Esophagus (tissue), 2 donors: ENCODE data around the gene GNB2. TPM values are rescaled to one million over a fixed set of nuclear protein-coding genes. Genes with fewer than 3 reads are reported as not detected.
A peak's percentile ranks its signal among the peaks of the same experiment; 100 is the strongest.
"Not testable (repeated sequence)": the region's sequence is repeated elsewhere in the genome, so short reads cannot be mapped to it uniquely, and the experiment has no call there.

Experiments
- H3K27ac ChIP-seq, 2 donors: one replicate each; pipeline ENCODE4 v1.5.1; 2013; ENCODE audit warnings: low read depth in 2 of 2, mild to moderate bottlenecking in 2 of 2, inconsistent platforms in 1 of 2, low read length in 1 of 2, moderate library complexity in 1 of 2
- H3K27me3 ChIP-seq, 2 donors: one replicate each; pipeline ENCODE4 v1.6.1; 2013; ENCODE audit warnings: low read length in 2 of 2, control low read depth in 1 of 2, mild to moderate bottlenecking in 1 of 2; ENCODE audit not compliant: insufficient read depth in 2 of 2, control insufficient read depth in 1 of 2
- H3K36me3 ChIP-seq, 2 donors: one replicate each; pipeline ENCODE4 v1.6.1; 2013; ENCODE audit warnings: low read length in 1 of 2; ENCODE audit not compliant: control insufficient read depth in 2 of 2, insufficient read depth in 2 of 2
- H3K4me1 ChIP-seq, 2 donors: one replicate each; pipeline ENCODE4 v1.6.1; 2013; ENCODE audit warnings: low read length in 1 of 2; ENCODE audit not compliant: control insufficient read depth in 2 of 2, insufficient read depth in 2 of 2
- H3K4me3 ChIP-seq, 2 donors: one replicate each; pipeline ENCODE4 v1.5.1; 2013; ENCODE audit warnings: low read length in 2 of 2, mild to moderate bottlenecking in 2 of 2, low read depth in 1 of 2, moderate library complexity in 1 of 2
- H3K9me3 ChIP-seq, 2 donors: one replicate each; pipeline ENCODE4 v1.6.1; 2013; ENCODE audit warnings: mild to moderate bottlenecking in 2 of 2, low read depth in 1 of 2, low read length in 1 of 2, moderate library complexity in 1 of 2; ENCODE audit not compliant: control insufficient read depth in 2 of 2, insufficient read depth in 1 of 2
- WGBS, 2 donors: extraction: QIAGEN DNeasy Blood & Tissue Kit; methylation state at CpG; one replicate each; pipeline ENCODE4 v1.1.7; 2013; 5-methylcytosine and 5-hydroxymethylcytosine counted together
- polyA plus RNA-seq, 2 donors: library from polyadenylated mRNA; stranded (reverse); fragments of 200-250 nt; gene quantifications; one replicate each; pipeline ENCODE4 v1.2.3, GENCODE V29; 2013
- donor health status: healthy with polysubstance abuse.
- donor health status: Bipolar disorder and iron deficiency.

GNB2 gene
- polyA plus RNA-seq, 2 donors, result 147 to 284 TPM

DNA sequence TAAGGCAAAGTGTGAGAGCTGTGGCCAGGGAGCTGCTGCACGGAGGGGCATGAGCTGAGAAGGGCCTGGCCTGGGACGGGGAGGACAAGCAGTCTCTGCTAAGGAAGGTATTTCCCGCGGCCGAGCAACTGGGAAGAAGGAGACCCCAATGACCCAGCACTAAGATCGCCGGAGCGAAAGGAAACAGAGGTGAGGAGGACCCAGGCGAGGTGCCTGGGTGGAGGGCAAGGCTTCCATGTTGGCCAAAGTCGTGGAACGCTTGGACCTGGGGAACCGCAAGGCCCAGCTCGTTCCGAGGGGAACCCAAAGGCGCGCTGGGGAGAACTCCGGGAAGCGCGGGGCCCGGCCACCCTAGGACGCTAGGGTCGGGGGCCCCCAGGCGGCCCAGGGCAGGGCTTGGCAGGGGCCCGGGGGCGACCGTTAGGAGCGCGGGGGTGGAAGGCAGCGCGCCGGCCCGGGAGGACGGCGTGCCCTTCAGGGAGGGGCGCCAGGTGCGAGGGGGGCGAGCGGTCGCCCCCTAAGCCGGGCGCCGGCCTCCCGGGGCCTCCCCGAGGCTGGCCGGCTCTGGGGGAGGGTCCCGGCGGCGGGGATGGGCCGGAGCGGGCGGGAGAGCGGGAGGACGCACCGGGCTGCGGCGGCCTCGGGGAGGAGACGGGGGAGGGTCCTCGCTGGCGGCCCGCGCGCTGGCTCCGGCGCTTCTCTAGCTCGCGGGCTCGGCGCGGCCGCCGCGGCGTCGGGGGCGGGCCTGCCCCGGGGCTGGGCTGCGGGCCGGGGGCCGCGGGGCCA, 20.0 kb downstream of the GNB2 start:
- Histone ChIP-seq H3K36me3 (peaks cover 0 to 11% of the 10 kb centered on the region in 2 donors), H3K27me3 (no peaks in the 10 kb centered on the region), H3K4me1 (peaks cover 0 to 18% of the 10 kb centered on the region in 2 donors), H3K27ac (peak overlapping the region; percentile 73 to 81), H3K9me3 (no peaks in the 10 kb centered on the region), H3K4me3 (peak overlapping the region; percentile 68 to 93)
- WGBS, 2 donors, result 0 to 1% methylated on average over 53 to 81 of the region's 81 CpGs

DNA sequence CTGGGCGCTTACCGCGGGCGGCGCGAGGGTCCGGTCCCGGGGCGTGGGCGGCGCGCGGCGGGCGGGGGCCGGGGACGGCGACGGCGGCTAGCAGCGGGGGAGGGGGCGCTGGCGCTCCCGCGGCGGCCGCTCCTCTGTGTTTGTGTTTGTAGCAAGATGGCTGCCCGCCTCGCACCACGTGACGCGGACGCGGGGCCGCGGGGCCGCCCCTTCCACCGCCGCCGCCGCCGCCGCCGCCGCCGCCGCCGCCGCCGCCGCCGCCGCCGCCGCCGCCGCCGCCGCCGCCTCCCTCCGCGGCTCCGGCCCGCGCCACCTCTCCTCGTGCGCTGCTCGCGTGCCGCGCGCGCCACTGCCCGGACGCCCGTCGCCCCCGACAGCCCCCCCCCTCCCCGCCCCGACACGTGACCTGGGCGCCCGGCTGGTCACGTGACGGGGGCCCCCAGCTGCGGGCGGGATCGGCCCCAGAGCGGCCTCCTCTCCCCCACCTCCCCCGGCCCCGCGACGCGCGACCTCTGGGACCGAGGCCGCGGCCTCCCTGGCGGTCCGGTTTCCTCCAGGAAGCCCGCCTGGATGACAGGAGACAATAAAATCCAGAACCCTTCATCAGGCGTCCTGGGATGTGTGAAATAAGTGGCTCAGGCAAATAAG, 20.7 kb downstream of the GNB2 start, which contains the start of gene GIGYF1:
Gene GIGYF1, minus strand, starts transcription at position 153 of the 648 bp plus-strand sequence. CDS start 6,012 bp downstream, outside the sequence.
- Histone ChIP-seq H3K27me3 (no peaks in the 10 kb centered on the region), H3K36me3 (peaks cover 0 to 9% of the 10 kb centered on the region in 2 donors), H3K9me3 (no peaks in the 10 kb centered on the region), H3K27ac (peak within 1 kb of the TSS; percentile 73 to 81), H3K4me3 (peak within 1 kb of the TSS; percentile 68 to 93), H3K4me1 (peaks cover 0 to 18% of the 10 kb centered on the region in 2 donors)
- 0 to 1% methylated on average over 20 to 78 of the region's 102 CpGs for WGBS, 2 donors

DNA sequence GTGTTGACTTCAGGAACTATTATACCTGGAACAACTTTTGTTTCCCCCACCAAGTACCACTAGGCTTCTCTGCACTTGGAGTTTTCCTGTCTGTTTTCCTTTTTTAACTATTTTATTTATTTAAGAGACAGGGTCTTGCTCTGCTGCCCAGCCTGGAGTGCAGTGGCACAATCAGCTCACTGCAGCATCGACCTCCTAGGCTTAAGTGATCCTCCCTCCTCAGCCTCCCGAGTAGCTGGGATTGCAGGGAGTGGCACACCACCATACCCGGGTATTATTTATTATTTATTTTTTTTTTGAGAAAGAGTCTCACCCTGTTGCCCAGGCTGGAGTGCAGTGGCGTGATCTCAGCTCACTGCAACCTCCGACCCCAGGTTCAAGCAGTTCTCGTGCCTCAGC, 22.6 kb downstream of the GNB2 start:
- no peaks in the 10 kb centered on the region for H3K27me3 ChIP-seq
- peaks cover 0 to 13% of the 10 kb centered on the region in 2 donors for H3K4me1 ChIP-seq
- H3K4me3 ChIP-seq, result no peak overlapping the region
- H3K9me3 ChIP-seq, result no peaks in the 10 kb centered on the region
- 80 to 84% methylated on average over 6 of the region's 6 CpGs for WGBS, 2 donors
- peaks cover 0 to 1% of the 10 kb centered on the region in 2 donors for H3K36me3 ChIP-seq
- no peak overlapping the region for H3K27ac ChIP-seq

DNA sequence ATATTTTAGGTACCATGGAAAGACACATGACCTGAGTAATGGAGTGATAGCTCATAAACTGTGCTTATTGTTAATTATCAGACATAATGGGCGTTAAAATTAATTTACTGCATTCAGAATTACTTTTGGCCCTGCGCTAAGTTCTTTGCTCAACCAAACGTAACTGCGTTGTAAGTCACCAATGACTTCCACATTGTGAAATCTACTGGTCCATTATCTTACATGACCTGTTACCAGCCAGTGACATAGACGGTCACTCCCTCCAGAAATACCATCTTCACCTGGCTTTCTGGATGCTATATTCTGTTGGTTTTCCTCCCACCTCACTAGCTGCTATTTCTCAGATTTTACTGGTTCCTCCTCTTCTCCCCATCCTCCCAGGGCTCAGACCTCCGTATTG, 25.5 kb downstream of the GNB2 start:
- Histone ChIP-seq H3K4me1 (no peaks in the 10 kb centered on the region), H3K4me3 (no peak overlapping the region), H3K27ac (no peak overlapping the region), H3K27me3 (no peaks in the 10 kb centered on the region), H3K36me3 (no peaks in the 10 kb centered on the region), H3K9me3 (no peaks in the 10 kb centered on the region)
- WGBS, 2 donors, result 69 to 71% methylated on average over 6 of the region's 6 CpGs

DNA sequence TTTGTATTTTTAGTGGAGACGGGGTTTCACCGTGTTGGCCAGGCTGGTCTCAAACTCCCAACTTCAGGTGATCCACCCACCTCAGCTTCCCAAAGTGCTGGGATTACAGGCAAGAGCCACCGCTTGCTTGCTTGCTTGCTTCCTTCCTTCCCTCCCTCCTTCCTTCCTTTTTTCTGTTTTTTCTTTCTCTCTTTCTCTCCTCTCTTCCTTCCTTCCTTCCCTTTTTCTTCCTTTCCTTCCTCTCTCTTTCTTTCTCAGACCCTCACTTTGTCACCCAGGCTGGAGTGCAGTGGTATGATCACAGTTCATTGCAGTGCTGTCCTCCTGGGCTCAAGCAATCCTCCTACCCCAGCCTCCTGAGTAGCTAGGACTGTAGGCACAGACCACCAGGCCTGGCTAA, 27.5 kb downstream of the GNB2 start:
- H3K4me3 ChIP-seq, H3K27ac ChIP-seq, H3K9me3 ChIP-seq, H3K4me1 ChIP-seq, H3K27me3 ChIP-seq, H3K36me3 ChIP-seq: not testable (repeated sequence)
- WGBS, 2 donors, result 46 to 48% methylated on average over 3 of the region's 3 CpGs

DNA sequence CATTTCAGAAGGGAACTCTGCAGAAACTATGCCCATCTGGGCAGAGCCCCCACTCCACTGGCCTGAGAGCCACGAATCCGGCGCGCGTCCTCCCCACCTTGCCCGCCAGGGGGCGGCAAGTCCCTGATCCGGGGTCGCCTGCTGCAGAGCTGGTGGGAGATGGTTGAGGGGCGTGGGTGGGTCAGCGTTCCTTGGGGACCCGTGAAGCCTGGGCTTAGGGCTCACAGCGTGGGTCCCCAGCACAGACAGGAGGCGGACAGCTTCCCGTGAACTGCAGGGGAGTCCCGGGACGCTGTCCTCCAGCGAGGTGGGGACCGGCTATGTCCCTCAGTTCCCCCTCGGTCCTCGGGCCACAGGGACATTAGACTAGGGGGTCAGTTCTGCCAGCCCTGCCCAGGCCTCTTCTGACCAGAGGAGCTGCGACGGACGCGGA, 31.8 kb downstream of the GNB2 start:
- no peaks in the 10 kb centered on the region for H3K9me3 ChIP-seq
- H3K4me3 ChIP-seq, result peak overlapping the region; percentile 55 to 76
- 0 to 1% methylated on average over 19 to 25 of the region's 25 CpGs for WGBS, 2 donors
- H3K36me3 ChIP-seq, result peaks cover 2 to 4% of the 10 kb centered on the region in 2 donors
- peaks cover 4 to 12% of the 10 kb centered on the region in 2 donors for H3K4me1 ChIP-seq
- no peaks in the 10 kb centered on the region for H3K27me3 ChIP-seq
- peak overlapping the region; percentile 91 to 97 for H3K27ac ChIP-seq

DNA sequence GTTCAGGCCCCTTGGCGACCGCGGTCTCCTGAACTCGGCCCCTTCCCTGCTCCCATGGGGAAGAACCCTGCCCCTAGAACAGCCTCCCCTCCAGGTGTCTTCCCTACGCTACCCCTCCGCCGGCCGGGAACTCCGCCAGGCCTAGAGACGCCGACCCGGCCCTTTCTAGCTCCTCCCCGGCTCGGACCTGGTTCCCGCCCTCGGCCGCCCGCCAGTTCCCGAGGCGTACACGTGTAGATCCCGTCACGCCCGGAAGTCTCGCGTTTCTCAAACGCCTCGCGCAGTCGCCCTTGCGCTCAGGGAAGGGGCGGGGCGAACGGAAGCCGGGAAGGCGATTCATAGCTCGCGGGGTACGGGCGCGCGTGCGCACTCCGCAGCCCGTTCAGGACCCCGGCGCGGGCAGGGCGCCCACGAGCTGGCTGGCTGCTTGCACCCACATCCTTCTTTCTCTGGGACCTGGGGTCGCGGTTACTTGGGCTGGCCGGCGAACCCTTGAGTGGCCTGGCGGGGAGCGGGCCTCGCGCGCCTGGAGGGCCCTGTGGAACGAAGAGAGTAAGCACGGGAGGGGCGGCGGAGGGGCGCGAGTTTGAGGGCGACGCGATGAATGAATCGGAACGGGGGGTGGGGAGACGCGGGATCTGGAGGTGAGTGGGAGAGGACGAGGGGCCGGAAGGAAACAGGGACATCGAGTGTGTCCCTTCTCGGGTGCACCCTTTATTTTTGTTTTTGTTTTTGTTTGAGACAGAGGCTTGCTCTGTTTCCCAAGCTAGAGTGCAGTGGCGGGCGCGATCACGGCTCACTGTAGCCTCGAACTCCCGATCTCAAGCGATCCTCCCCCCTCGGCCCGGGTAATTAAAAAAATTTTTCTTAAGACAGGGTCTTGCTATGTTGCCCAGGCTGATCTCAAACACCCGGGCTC, 32.5 kb downstream of the GNB2 start, which contains the start of gene POP7:
Gene POP7, plus strand, starts transcription at position 369 of the 919 bp plus-strand sequence. CDS start 710 bp downstream, outside the sequence.
- Histone ChIP-seq H3K4me1 (peaks cover 4 to 12% of the 10 kb centered on the region in 2 donors), H3K4me3 (peak within 1 kb of the TSS; percentile 55 to 92)
- WGBS, 2 donors, result 0% methylated on average over 79 to 86 of the region's 86 CpGs

DNA sequence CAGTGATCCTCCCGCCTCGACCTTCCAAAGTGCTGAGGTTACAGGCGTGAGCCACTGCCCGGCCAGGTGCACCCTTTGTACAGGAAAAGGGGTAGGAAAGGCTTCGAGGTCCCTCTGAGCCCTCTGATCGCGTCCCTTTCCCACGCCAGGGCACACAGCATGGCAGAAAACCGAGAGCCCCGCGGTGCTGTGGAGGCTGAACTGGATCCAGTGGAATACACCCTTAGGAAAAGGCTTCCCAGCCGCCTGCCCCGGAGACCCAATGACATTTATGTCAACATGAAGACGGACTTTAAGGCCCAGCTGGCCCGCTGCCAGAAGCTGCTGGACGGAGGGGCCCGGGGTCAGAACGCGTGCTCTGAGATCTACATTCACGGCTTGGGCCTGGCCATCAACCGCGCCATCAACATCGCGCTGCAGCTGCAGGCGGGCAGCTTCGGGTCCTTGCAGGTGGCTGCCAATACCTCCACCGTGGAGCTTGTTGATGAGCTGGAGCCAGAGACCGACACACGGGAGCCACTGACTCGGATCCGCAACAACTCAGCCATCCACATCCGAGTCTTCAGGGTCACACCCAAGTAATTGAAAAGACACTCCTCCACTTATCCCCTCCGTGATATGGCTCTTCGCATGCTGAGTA, 33.3 kb downstream of the GNB2 start:
- H3K4me3 ChIP-seq, result peak overlapping the region; percentile 55 to 92
- no peaks in the 10 kb centered on the region for H3K27me3 ChIP-seq
- peaks cover 2 to 4% of the 10 kb centered on the region in 2 donors for H3K36me3 ChIP-seq
- H3K9me3 ChIP-seq, result no peaks in the 10 kb centered on the region
- peaks cover 4 to 12% of the 10 kb centered on the region in 2 donors for H3K4me1 ChIP-seq
- WGBS, 2 donors, result 18 to 24% methylated on average over 34 of the region's 34 CpGs
- peak overlapping the region in 1 of 2 donors; percentile 80 for H3K27ac ChIP-seq

More for the DNA sequence above, 32.5 kb downstream of the GNB2 start, which contains the start of gene POP7:
- Histone ChIP-seq H3K27me3 (no peaks in the 10 kb centered on the region), H3K36me3 (peaks cover 2 to 4% of the 10 kb centered on the region in 2 donors), H3K27ac (peak within 1 kb of the TSS; percentile 91 to 97), H3K9me3 (no peaks in the 10 kb centered on the region)
